NB4 (cell line): ENCODE measurements around the gene ZNF808.

Experiments used
- POLR2A ChIP-seq: IDR thresholded peaks from 2 replicates; pipeline ENCODE4 v1.6.1; 2011; ENCODE audit warnings: mild to moderate bottlenecking; ENCODE audit not compliant: insufficient read length; ENCODE audit errors: extremely low read depth
- TF ChIP-seq, protein P1 (sequence below): IDR thresholded peaks from one replicate; pipeline ENCODE4 v1.5.1; 2012; ENCODE audit warnings: low read depth, low read length

DNA sequence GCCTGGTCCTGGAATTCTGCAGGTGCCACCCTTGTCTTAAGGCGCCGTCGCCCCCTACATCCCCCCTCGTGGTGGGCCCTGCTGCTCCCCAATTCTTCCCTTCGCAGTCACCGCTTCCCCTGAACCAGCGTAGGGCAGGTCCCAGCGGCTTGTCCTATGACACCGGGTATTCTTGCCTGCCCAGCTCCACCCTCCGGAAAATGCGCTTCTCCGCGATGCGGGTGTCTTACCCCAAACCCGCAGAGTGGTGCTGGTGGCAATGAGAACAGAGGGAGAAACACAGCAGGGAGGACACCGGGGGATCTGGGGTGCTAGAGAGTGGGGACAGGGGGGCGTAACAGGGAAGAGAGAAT lies 9.0 kb downstream of the ZNF808 start:
- TF ChIP-seq, protein P1, sequence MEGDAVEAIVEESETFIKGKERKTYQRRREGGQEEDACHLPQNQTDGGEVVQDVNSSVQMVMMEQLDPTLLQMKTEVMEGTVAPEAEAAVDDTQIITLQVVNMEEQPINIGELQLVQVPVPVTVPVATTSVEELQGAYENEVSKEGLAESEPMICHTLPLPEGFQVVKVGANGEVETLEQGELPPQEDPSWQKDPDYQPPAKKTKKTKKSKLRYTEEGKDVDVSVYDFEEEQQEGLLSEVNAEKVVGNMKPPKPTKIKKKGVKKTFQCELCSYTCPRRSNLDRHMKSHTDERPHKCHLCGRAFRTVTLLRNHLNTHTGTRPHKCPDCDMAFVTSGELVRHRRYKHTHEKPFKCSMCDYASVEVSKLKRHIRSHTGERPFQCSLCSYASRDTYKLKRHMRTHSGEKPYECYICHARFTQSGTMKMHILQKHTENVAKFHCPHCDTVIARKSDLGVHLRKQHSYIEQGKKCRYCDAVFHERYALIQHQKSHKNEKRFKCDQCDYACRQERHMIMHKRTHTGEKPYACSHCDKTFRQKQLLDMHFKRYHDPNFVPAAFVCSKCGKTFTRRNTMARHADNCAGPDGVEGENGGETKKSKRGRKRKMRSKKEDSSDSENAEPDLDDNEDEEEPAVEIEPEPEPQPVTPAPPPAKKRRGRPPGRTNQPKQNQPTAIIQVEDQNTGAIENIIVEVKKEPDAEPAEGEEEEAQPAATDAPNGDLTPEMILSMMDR, result no peak
- TF ChIP-seq POLR2A, result no peak
